ENCODE results near the gene PANK4. TPM values are rescaled to one million over a fixed set of nuclear protein-coding genes. Genes with fewer than 3 reads are reported as not detected.

The PANK4 gene
- total and polyA plus RNA-seq, 2 of the 8 experiments (the other 6 are each of a cell fraction or from before 2014, with no cell fraction given) = 20.1 to 29.7 TPM

- Histone ChIP-seq H3K27ac (ENCODE audit: low read depth, low read length) (no peak overlapping the region), H3K9me3 (ENCODE audit: insufficient read depth in 2 of 2, low read depth in 1 of 2, low read length in 1 of 2) (no peaks in the 10 kb centered on the region), H2AFZ (ENCODE audit: low read length) (no peak overlapping the region), H3K23ac (ENCODE audit: insufficient read length) (no peak overlapping the region), H2BK5ac (ENCODE audit: low read depth, low read length) (no peak overlapping the region), H3K4me2 (ENCODE audit: insufficient read depth in 1 of 2, low read depth in 2 of 2, low read length in 2 of 2) (no peak overlapping the region; a peak in 1 of 4 replicates), H2BK15ac (ENCODE audit: low read length) (no peak overlapping the region; the same call in 1 of the 2 replicates), H2BK20ac (ENCODE audit: low read length) (no peak overlapping the region), H3K18ac (ENCODE audit: extremely low read depth, low read length) (no peak overlapping the region), H3K79me1 (ENCODE audit: low read depth, low read length) (peaks cover 30% of the 10 kb centered on the region), H3K79me2 (ENCODE audit: control insufficient read depth in 1 of 2, insufficient read depth in 2 of 2, low read length in 2 of 2) (peaks cover 14 to 44% of the 10 kb centered on the region in 2 experiments), H3K36me3 (ENCODE audit: control insufficient read depth in 2 of 4, insufficient read depth in 4 of 4, low read length in 3 of 4) (peaks cover 11 to 21% (median 14%) of the 10 kb centered on the region in 4 experiments; a peak in 7 of 8 replicates), H2BK12ac (ENCODE audit: low read depth, low read length) (no peak overlapping the region), H2AK5ac (ENCODE audit: low read depth, low read length) (no peak overlapping the region), H3K4me3 (ENCODE audit: extremely low read depth in 1 of 4, insufficient read depth in 2 of 4, low read depth in 3 of 4, low read length in 4 of 4) (no peak overlapping the region), H3K23me2 (ENCODE audit: low read depth, low read length) (peaks cover 2% of the 10 kb centered on the region; the same call in 1 of the 2 replicates), H4K8ac (ENCODE audit: extremely low read depth, insufficient read depth, low read length) (no peak overlapping the region; the same call in 1 of the 2 replicates), H3K56ac (replicated peaks; ENCODE audit: insufficient read length, low read depth, low read length) (no peak overlapping the region), H3K4me1 (replicated peaks in 1 of 4; ENCODE audit: control insufficient read depth in 3 of 4, insufficient read depth in 4 of 4, low read length in 3 of 4) (peaks cover 0 to 33% (median 18%) of the 10 kb centered on the region in 4 experiments; a peak in 6 of 7 replicates), H3K4ac (replicated peaks; ENCODE audit: insufficient read length, low read depth, low read length) (no peak overlapping the region), H3K9ac (replicated peaks in 1 of 4; ENCODE audit: extremely low read depth in 1 of 4, low read depth in 3 of 4, low read length in 3 of 4) (0 out of 7 replicates have a peak overlapping the region, but pooled peaks of 1 of the 4 experiments have one; percentile 14), H3K14ac (ENCODE audit: insufficient read length) (no peak overlapping the region), H4K20me1 (replicated peaks in 1 of 2; ENCODE audit: control insufficient read depth in 1 of 2, insufficient read depth in 2 of 2, low read length in 2 of 2) (peaks cover 36 to 45% of the 10 kb centered on the region in 2 experiments), H4K91ac (replicated peaks; ENCODE audit: insufficient read length, low read length) (no peak overlapping the region), H2BK120ac (replicated peaks; ENCODE audit: low read depth, low read length) (no peak overlapping the region), H4K5ac (ENCODE audit: insufficient read length, low read depth, low read length) (no peak overlapping the region), H3K27me3 (replicated peaks in 1 of 4; ENCODE audit: control insufficient read depth in 3 of 4, extremely low read depth in 1 of 4, insufficient read depth in 3 of 4, low read length in 3 of 4) (peaks cover 13 to 24% (median 24%) of the 10 kb centered on the region in 4 experiments)
- DNase-seq (ENCODE audit: low read depth in 1 of 2, low spot score in 2 of 2) (no peak), FAIRE-seq (no peak)
- 88% methylated on average over 10 of the region's 10 CpGs; no CpG with 5 or more reads in 1 of the 2 experiments for WGBS, 2 experiments (ENCODE audit: extremely low coverage in 1 of 2, insufficient coverage in 1 of 2, insufficient read length in 1 of 2, insufficient replicate concordance in 2 of 2, low coverage in 1 of 2, low lambda C conversion rate in 2 of 2, missing lambda C conversion rate in 1 of 2)
- CTCF ChIA-PET (ENCODE audit: partially characterized antibody) = interaction anchor here (0.6 to 4.9 kb wide), 19 partner anchors 10 to 1165 kb away, joined by 3 to 27 read pairs (median 4); no protein-coding TSS in a partner anchor
- POLR2A ChIA-PET (ENCODE audit: partially characterized antibody) = interaction anchor here (0.6 to 3.2 kb wide), 6 partner anchors 11 to 111 kb away, joined by 3 to 13 read pairs (median 3); no protein-coding TSS in a partner anchor
- TF ChIP-seq SIRT6 (IDR thresholded peaks at IDR 0.05; ENCODE audit: low read length) (no peak), SRF (IDR thresholded peaks at IDR 0.05; ENCODE audit: low read depth, low read length) (no peak), NRF1 (IDR thresholded peaks at IDR 0.05; ENCODE audit: low read depth, low read length) (no peak), CBX5 (IDR thresholded peaks at IDR 0.05; ENCODE audit: low read depth, low read length) (no peak), RAD21 (IDR thresholded peaks at IDR 0.05 in 1 of 2, conservative IDR thresholded peaks at IDR 0.05 in 1 of 2; ENCODE audit: low read depth in 2 of 2, low read length in 2 of 2) (no peak), CREB1 (IDR thresholded peaks at IDR 0.05) (no peak)
These were observed 2.3 kb downstream of the PANK4 start for GRCh38 chr1:2523891-2524609.

Data from H1 (cell line).